Measurements from ENCODE around the gene APBA3.

Gene APBA3

GRCh38 chr19:3803986-3804385, 42.5 kb upstream of the APBA3 start:
- TF ChIP-seq TSHZ2 (CRISPR knock-in tag; IDR thresholded peaks at IDR 0.05) (no peak), ZFP30 (CRISPR knock-in tag; IDR thresholded peaks at IDR 0.05) (no peak), PATZ1 (CRISPR knock-in tag; IDR thresholded peaks at IDR 0.05; ENCODE audit: borderline replicate concordance) (no peak), ZNF8 (CRISPR knock-in tag; IDR thresholded peaks at IDR 0.05) (no peak), POU6F1 (CRISPR knock-in tag; IDR thresholded peaks at IDR 0.05; ENCODE audit: borderline replicate concordance, low read depth) (no peak), ZNF565 (CRISPR knock-in tag; conservative IDR thresholded peaks at IDR 0.05; ENCODE audit: low read depth) (no peak), ISL1 (CRISPR knock-in tag; IDR thresholded peaks at IDR 0.05) (no peak), TCF4 (CRISPR knock-in tag; IDR thresholded peaks at IDR 0.05; ENCODE audit: borderline replicate concordance) (no peak), ESRRG (CRISPR knock-in tag; IDR thresholded peaks at IDR 0.05) (no peak), BACH2 (CRISPR knock-in tag; IDR thresholded peaks at IDR 0.05; ENCODE audit: borderline replicate concordance) (no peak), CREB5 (CRISPR knock-in tag; IDR thresholded peaks at IDR 0.05; ENCODE audit: low read depth) (no peak), RARB (CRISPR knock-in tag; IDR thresholded peaks at IDR 0.05) (no peak), CSDC2 (CRISPR knock-in tag; IDR thresholded peaks at IDR 0.05) (no peak), ZFP3 (CRISPR knock-in tag; IDR thresholded peaks at IDR 0.05) (no peak), OSR1 (CRISPR knock-in tag; IDR thresholded peaks at IDR 0.05) (no peak)
- ATAC-seq, result no peak

GRCh38 chr19:3803114-3803888, 41.8 kb upstream of the APBA3 start:
- TF ChIP-seq TSHZ2 (CRISPR knock-in tag; IDR thresholded peaks at IDR 0.05), result no peak
- TF ChIP-seq ZNF8 (CRISPR knock-in tag; IDR thresholded peaks at IDR 0.05), result no peak
- no peak for TF ChIP-seq ZFP3 (CRISPR knock-in tag; IDR thresholded peaks at IDR 0.05)
- TF ChIP-seq CSRNP3 (CRISPR knock-in tag; IDR thresholded peaks at IDR 0.05), result no peak
- no peak for TF ChIP-seq ZFP30 (CRISPR knock-in tag; IDR thresholded peaks at IDR 0.05)
- TF ChIP-seq ARNTL (CRISPR knock-in tag; IDR thresholded peaks at IDR 0.05; ENCODE audit: borderline replicate concordance, low read depth), result no peak
- TF ChIP-seq ZC3H10 (CRISPR knock-in tag; IDR thresholded peaks at IDR 0.05), result no peak
- TF ChIP-seq CREB5 (CRISPR knock-in tag; IDR thresholded peaks at IDR 0.05; ENCODE audit: low read depth), result no peak
- no peak for ATAC-seq

Data from SK-N-SH treated with all-trans-retinoic acid at 6 μM for 48 hours (cell line).